ENCODE measurements around the gene PIR.

PIR gene

GRCh38 chrX:15438332-15438731 lies 54.8 kb downstream of the PIR start:
- H3K27me3 ChIP-seq (ENCODE audit: control insufficient read depth, insufficient read depth, low read length): no peaks in the 10 kb centered on the region
- H3K4me3 ChIP-seq (ENCODE audit: low read depth, low read length): no peak overlapping the region

GRCh38 chrX:15437724-15438123 lies 55.4 kb downstream of the PIR start:
- Histone ChIP-seq H3K36me3 (ENCODE audit: control insufficient read depth, insufficient read depth, low read length) (no peaks in the 10 kb centered on the region), H3K27me3 (ENCODE audit: control insufficient read depth, insufficient read depth, low read length) (no peaks in the 10 kb centered on the region), H3K4me1 (ENCODE audit: control insufficient read depth, insufficient read depth, low read length) (no peaks in the 10 kb centered on the region), H3K9me3 (ENCODE audit: control insufficient read depth, insufficient read depth, low read length) (no peaks in the 10 kb centered on the region), H3K9ac (ENCODE audit: low read depth, low read length) (no peak overlapping the region), H3K4me3 (ENCODE audit: low read depth, low read length) (no peak overlapping the region)

More at GRCh38 chrX:15438332-15438731, 54.8 kb downstream of the PIR start:
- Histone ChIP-seq H3K36me3 (ENCODE audit: control insufficient read depth, insufficient read depth, low read length) (no peaks in the 10 kb centered on the region), H3K4me1 (ENCODE audit: control insufficient read depth, insufficient read depth, low read length) (no peaks in the 10 kb centered on the region), H3K9ac (ENCODE audit: low read depth, low read length) (no peak overlapping the region), H3K9me3 (ENCODE audit: control insufficient read depth, insufficient read depth, low read length) (no peaks in the 10 kb centered on the region)

GRCh38 chrX:15435836-15436619 lies 57.1 kb downstream of the PIR start:
- H3K9ac ChIP-seq (ENCODE audit: low read depth, low read length): no peak overlapping the region
- H3K9me3 ChIP-seq (ENCODE audit: control insufficient read depth, insufficient read depth, low read length): no peaks in the 10 kb centered on the region
- H3K4me3 ChIP-seq (ENCODE audit: low read depth, low read length): no peak overlapping the region
- H3K36me3 ChIP-seq (ENCODE audit: control insufficient read depth, insufficient read depth, low read length): no peaks in the 10 kb centered on the region
- H3K4me1 ChIP-seq (ENCODE audit: control insufficient read depth, insufficient read depth, low read length): no peaks in the 10 kb centered on the region
- no peaks in the 10 kb centered on the region for H3K27me3 ChIP-seq (ENCODE audit: control insufficient read depth, insufficient read depth, low read length)

- no peaks in the 10 kb centered on the region for H3K27me3 ChIP-seq (ENCODE audit: control insufficient read depth, insufficient read depth, low read length)
- peaks cover 4% of the 10 kb centered on the region for H3K4me1 ChIP-seq (ENCODE audit: control insufficient read depth, insufficient read depth, low read length)
- H3K9me3 ChIP-seq (ENCODE audit: control insufficient read depth, insufficient read depth, low read length): no peaks in the 10 kb centered on the region
- no peaks in the 10 kb centered on the region for H3K36me3 ChIP-seq (ENCODE audit: control insufficient read depth, insufficient read depth, low read length)
- no peak overlapping the region for H3K4me3 ChIP-seq (ENCODE audit: low read depth, low read length)
- H3K9ac ChIP-seq (ENCODE audit: low read depth, low read length): no peak overlapping the region
These were observed 58.9 kb downstream of the PIR start for GRCh38 chrX:15434205-15434604.

- peaks cover 4% of the 10 kb centered on the region for H3K4me1 ChIP-seq (ENCODE audit: control insufficient read depth, insufficient read depth, low read length)
- no peak overlapping the region for H3K4me3 ChIP-seq (ENCODE audit: low read depth, low read length)
- no peaks in the 10 kb centered on the region for H3K9me3 ChIP-seq (ENCODE audit: control insufficient read depth, insufficient read depth, low read length)
- no peak overlapping the region for H3K9ac ChIP-seq (ENCODE audit: low read depth, low read length)
- no peaks in the 10 kb centered on the region for H3K27me3 ChIP-seq (ENCODE audit: control insufficient read depth, insufficient read depth, low read length)
- H3K36me3 ChIP-seq (ENCODE audit: control insufficient read depth, insufficient read depth, low read length): no peaks in the 10 kb centered on the region
These were observed 62.5 kb downstream of the PIR start for GRCh38 chrX:15430584-15430983.

- Histone ChIP-seq H3K9ac (ENCODE audit: low read depth, low read length) (no peak overlapping the region), H3K27me3 (ENCODE audit: control insufficient read depth, insufficient read depth, low read length) (no peaks in the 10 kb centered on the region), H3K4me1 (ENCODE audit: control insufficient read depth, insufficient read depth, low read length) (peaks cover 4% of the 10 kb centered on the region), H3K36me3 (ENCODE audit: control insufficient read depth, insufficient read depth, low read length) (no peaks in the 10 kb centered on the region), H3K9me3 (ENCODE audit: control insufficient read depth, insufficient read depth, low read length) (no peaks in the 10 kb centered on the region), H3K4me3 (ENCODE audit: low read depth, low read length) (no peak overlapping the region)
These were observed 63.1 kb downstream of the PIR start for GRCh38 chrX:15430076-15430475.

GRCh38 chrX:15425024-15425423 lies 68.1 kb downstream of the PIR start:
- no peaks in the 10 kb centered on the region for H3K36me3 ChIP-seq (ENCODE audit: control insufficient read depth, insufficient read depth, low read length)
- H3K9me3 ChIP-seq (ENCODE audit: control insufficient read depth, insufficient read depth, low read length): no peaks in the 10 kb centered on the region
- H3K4me1 ChIP-seq (ENCODE audit: control insufficient read depth, insufficient read depth, low read length): no peaks in the 10 kb centered on the region
- no peak overlapping the region for H3K4me3 ChIP-seq (ENCODE audit: low read depth, low read length)
- no peak overlapping the region for H3K9ac ChIP-seq (ENCODE audit: low read depth, low read length)
- no peaks in the 10 kb centered on the region for H3K27me3 ChIP-seq (ENCODE audit: control insufficient read depth, insufficient read depth, low read length)

GRCh38 chrX:15418707-15419181 lies 74.4 kb downstream of the PIR start:
- Histone ChIP-seq H3K4me3 (ENCODE audit: low read depth, low read length) (no peak overlapping the region), H3K36me3 (ENCODE audit: control insufficient read depth, insufficient read depth, low read length) (no peaks in the 10 kb centered on the region), H3K9ac (ENCODE audit: low read depth, low read length) (no peak overlapping the region), H3K9me3 (ENCODE audit: control insufficient read depth, insufficient read depth, low read length) (no peaks in the 10 kb centered on the region), H3K27me3 (ENCODE audit: control insufficient read depth, insufficient read depth, low read length) (no peaks in the 10 kb centered on the region), H3K4me1 (ENCODE audit: control insufficient read depth, insufficient read depth, low read length) (no peaks in the 10 kb centered on the region)

- Histone ChIP-seq H3K27me3 (ENCODE audit: control insufficient read depth, insufficient read depth, low read length) (no peaks in the 10 kb centered on the region), H3K4me3 (ENCODE audit: low read depth, low read length) (no peak overlapping the region), H3K9me3 (ENCODE audit: control insufficient read depth, insufficient read depth, low read length) (no peaks in the 10 kb centered on the region), H3K9ac (ENCODE audit: low read depth, low read length) (no peak overlapping the region), H3K4me1 (ENCODE audit: control insufficient read depth, insufficient read depth, low read length) (no peaks in the 10 kb centered on the region), H3K36me3 (ENCODE audit: control insufficient read depth, insufficient read depth, low read length) (no peaks in the 10 kb centered on the region)
These were observed 75.0 kb downstream of the PIR start for GRCh38 chrX:15418041-15418706.

GRCh38 chrX:15416133-15416993 lies 76.8 kb downstream of the PIR start:
- Histone ChIP-seq H3K9ac (ENCODE audit: low read depth, low read length) (no peak overlapping the region), H3K4me1 (ENCODE audit: control insufficient read depth, insufficient read depth, low read length) (peaks cover under 1% of the 10 kb centered on the region), H3K9me3 (ENCODE audit: control insufficient read depth, insufficient read depth, low read length) (no peaks in the 10 kb centered on the region), H3K36me3 (ENCODE audit: control insufficient read depth, insufficient read depth, low read length) (no peaks in the 10 kb centered on the region), H3K27me3 (ENCODE audit: control insufficient read depth, insufficient read depth, low read length) (no peaks in the 10 kb centered on the region), H3K4me3 (ENCODE audit: low read depth, low read length) (no peak overlapping the region)

- Histone ChIP-seq H3K9me3 (ENCODE audit: control insufficient read depth, insufficient read depth, low read length) (no peaks in the 10 kb centered on the region), H3K9ac (ENCODE audit: low read depth, low read length) (no peak overlapping the region), H3K4me1 (ENCODE audit: control insufficient read depth, insufficient read depth, low read length) (peaks cover 3% of the 10 kb centered on the region), H3K36me3 (ENCODE audit: control insufficient read depth, insufficient read depth, low read length) (no peaks in the 10 kb centered on the region), H3K4me3 (ENCODE audit: low read depth, low read length) (no peak overlapping the region), H3K27me3 (ENCODE audit: control insufficient read depth, insufficient read depth, low read length) (no peaks in the 10 kb centered on the region)
These were observed 80.0 kb downstream of the PIR start for GRCh38 chrX:15413101-15413500.
